CD14-positive monocyte (primary cell): Measurements from ENCODE around the gene SESN3. TPM values are rescaled to one million over a fixed set of nuclear protein-coding genes. Genes with fewer than 3 reads are reported as not detected.

Experiments
- DNase-seq, 3 donors: peaks; one replicate each; pipeline ENCODE4 v3.0.0-alpha.2; 2011 to 2022
- H2AFZ ChIP-seq: 2 replicates; pipeline ENCODE4 v1.6.0; 2012; ENCODE audit warnings: mild to moderate bottlenecking, low read depth, low read length, inconsistent platforms; ENCODE audit not compliant: insufficient read depth, poor library complexity, severe bottlenecking
- H3K27ac ChIP-seq, 2 donors: 1 replicate in 1 of 2; 2 replicates in 1 of 2; pipeline ENCODE4 v1.5.1; 2012 to 2013; ENCODE audit warnings: low read length in 2 of 2, control low read depth in 1 of 2, inconsistent platforms in 1 of 2, low read depth in 1 of 2, mild to moderate bottlenecking in 1 of 2
- H3K27me3 ChIP-seq, 2 donors: one replicate each; pipeline versions ENCODE4 v1.6.0 to v1.6.1; 2011 to 2013; ENCODE audit warnings: low read length in 2 of 2; ENCODE audit not compliant: control insufficient read depth in 2 of 2, insufficient read depth in 2 of 2
- H3K36me3 ChIP-seq, 2 donors: replicated peaks in 1 of 2; 1 replicate in 1 of 2; 2 replicates in 1 of 2; pipeline versions ENCODE4 v1.5.1 to v1.6.1; 2012 to 2013; ENCODE audit warnings: low read length in 2 of 2, control low read depth in 1 of 2, inconsistent platforms in 1 of 2, mild to moderate bottlenecking in 1 of 2; ENCODE audit not compliant: insufficient read depth in 2 of 2, control insufficient read depth in 1 of 2
- H3K4me1 ChIP-seq, 2 donors: 1 replicate in 1 of 2; 2 replicates in 1 of 2; pipeline versions ENCODE4 v1.5.1 to v1.6.1; 2012 to 2013; ENCODE audit warnings: low read length in 2 of 2, control low read depth in 1 of 2, inconsistent platforms in 1 of 2, mild to moderate bottlenecking in 1 of 2, moderate library complexity in 1 of 2; ENCODE audit not compliant: insufficient read depth in 2 of 2, control insufficient read depth in 1 of 2
- H3K4me2 ChIP-seq: replicated peaks from 2 replicates; pipeline ENCODE3; 2012; ENCODE audit warnings: low read length, moderate library complexity, mild to moderate bottlenecking; ENCODE audit not compliant: poor library complexity, severe bottlenecking; ENCODE audit errors: extremely low read depth
- H3K4me3 ChIP-seq, 3 experiments: fragments of 200-600 bp in 1 of 3; sonication (generic) in 1 of 3; replicated peaks in 1 of 3; 1 replicate in 2 of 3; 2 replicates in 1 of 3; pipeline ENCODE4 v1.5.1; 2011 to 2013; ENCODE audit warnings: low read length in 3 of 3, mild to moderate bottlenecking in 3 of 3, control low read depth in 2 of 3, low read depth in 2 of 3, inconsistent platforms in 1 of 3, moderate library complexity in 1 of 3
- H3K79me2 ChIP-seq: 2 replicates; pipeline ENCODE4 v1.6.0; 2012; ENCODE audit warnings: mild to moderate bottlenecking, control low read depth, inconsistent platforms, low read length, moderate library complexity; ENCODE audit not compliant: insufficient read depth
- H3K9ac ChIP-seq: 2 replicates; pipeline ENCODE4 v1.6.0; 2017; ENCODE audit warnings: low read length, mild to moderate bottlenecking; ENCODE audit not compliant: insufficient read depth, poor library complexity, severe bottlenecking
- H3K9me3 ChIP-seq, 2 donors: replicated peaks in 1 of 2; 1 replicate in 1 of 2; 2 replicates in 1 of 2; pipeline versions ENCODE4 v1.5.1 to v1.6.1; 2012 to 2013; ENCODE audit warnings: low read length in 2 of 2, control low read depth in 1 of 2; ENCODE audit not compliant: control insufficient read depth in 1 of 2, insufficient read depth in 1 of 2
- H4K20me1 ChIP-seq: 2 replicates; pipeline ENCODE4 v1.6.0; 2012; ENCODE audit warnings: mild to moderate bottlenecking, low read length, control low read depth, moderate library complexity; ENCODE audit not compliant: insufficient read depth
- H3K27ac Mint-ChIP-seq, 7 donors: one replicate each; pipeline ENCODE4 v1.8.0; 2020; ENCODE audit warnings: mild to moderate bottlenecking in 7 of 7, mixed read lengths in 7 of 7, moderate library complexity in 6 of 7, inconsistent platforms in 2 of 7
- H3K27me3 Mint-ChIP-seq, 3 donors: one replicate each; pipeline ENCODE4 v1.8.0; 2021 to 2022; ENCODE audit warnings: low read depth in 3 of 3, mild to moderate bottlenecking in 3 of 3, mixed read lengths in 3 of 3, moderate library complexity in 3 of 3, inconsistent platforms in 1 of 3
- H3K36me3 Mint-ChIP-seq, 2 donors: one replicate each; pipeline ENCODE4 v1.8.0; 2020; ENCODE audit warnings: mixed read lengths in 2 of 2, inconsistent platforms in 1 of 2, mild to moderate bottlenecking in 1 of 2
- H3K4me1 Mint-ChIP-seq: one replicate; pipeline ENCODE4 v1.8.0; 2020; ENCODE audit warnings: mild to moderate bottlenecking, mixed read lengths
- H3K4me3 Mint-ChIP-seq, 2 donors: one replicate each; pipeline ENCODE4 v1.8.0; 2020; ENCODE audit warnings: mild to moderate bottlenecking in 2 of 2, mixed read lengths in 2 of 2, moderate library complexity in 1 of 2
- H3K9me3 Mint-ChIP-seq, 7 donors: one replicate each; pipeline ENCODE4 v1.8.0; 2020 to 2022; ENCODE audit warnings: mixed read lengths in 7 of 7, mild to moderate bottlenecking in 6 of 7, moderate library complexity in 6 of 7, inconsistent platforms in 2 of 7
- CTCF ChIP-seq: fragments of 200-600 bp; IDR thresholded peaks from one replicate; pipeline ENCODE4 v1.8.0; 2022; ENCODE audit warnings: antibody characterized with exemption, mild to moderate bottlenecking
- WGBS: methylation state at CpG from one replicate; pipeline ENCODE4 v1.1.5; 2013; ENCODE audit warnings: missing lambda C conversion rate; ENCODE audit not compliant: insufficient coverage; 5-methylcytosine and 5-hydroxymethylcytosine counted together
- intact Hi-C, 2 donors: fragments of 100-400 bp; cut with micrococcal nuclease; formaldehyde crosslinking; loops; one replicate each; pipeline versions ENCODE4 v1.15.0 to v1.15.1; 2023
- polyA plus RNA-seq, 3 donors: library from polyadenylated mRNA; depleted of rRNA in 1 of 3; unstranded in 2 of 3; stranded (reverse) in 1 of 3; fragments of 300-500 nt in 2 of 3; fragments of >200 nt in 1 of 3; fragmentation: Illumina TruSeq in 2 of 3; gene quantifications; 1 replicate in 2 of 3; 2 replicates in 1 of 3; pipeline ENCODE4 v1.2.3, GENCODE V29; 2012 to 2021

The SESN3 gene
- polyA plus RNA-seq, 3 donors, result 1.1 to 7.4 (median 1.4) TPM

- Histone ChIP-seq H3K4me2 (no peak overlapping the region), H3K4me1 (no peaks in the 10 kb centered on the region), H3K36me3 (no peaks in the 10 kb centered on the region), H3K9ac (no peak overlapping the region), H3K27ac (no peak overlapping the region), H3K9me3 (no peaks in the 10 kb centered on the region), H3K4me3 (no peak overlapping the region), H4K20me1 (no peaks in the 10 kb centered on the region), H2AFZ (no peak overlapping the region), H3K27me3 (peaks cover 0 to 2% of the 10 kb centered on the region in 2 donors), H3K79me2 (no peaks in the 10 kb centered on the region)
- WGBS, result no CpG with 5 or more reads among the region's 2 CpGs
- H3K4me1 Mint-ChIP-seq, result peaks cover 4% of the 10 kb centered on the region
- no peak for DNase-seq
- no peak for TF ChIP-seq CTCF
- intact Hi-C loops, result no loop called here
- H3K9me3 Mint-ChIP-seq, result peaks cover 0 to 2% (median 0%) of the 10 kb centered on the region in 7 donors
- H3K27me3 Mint-ChIP-seq, result peaks cover 0 to 4% (median 3%) of the 10 kb centered on the region in 3 donors
- no peak overlapping the region for H3K27ac Mint-ChIP-seq
- no peak overlapping the region for H3K4me3 Mint-ChIP-seq
- H3K36me3 Mint-ChIP-seq, result no peaks in the 10 kb centered on the region
Observed at GRCh38 chr11:95135880-95136279, 95.1 kb downstream of the SESN3 start.

- Histone ChIP-seq H3K9me3 (no peaks in the 10 kb centered on the region), H3K27me3 (no peaks in the 10 kb centered on the region), H3K79me2 (no peaks in the 10 kb centered on the region), H3K9ac (no peak overlapping the region), H3K27ac (no peak overlapping the region), H4K20me1 (no peaks in the 10 kb centered on the region), H3K4me3 (no peak overlapping the region), H3K4me1 (no peaks in the 10 kb centered on the region), H3K36me3 (no peaks in the 10 kb centered on the region), H3K4me2 (no peak overlapping the region), H2AFZ (no peak overlapping the region)
- intact Hi-C loops, result no loop called here
- H3K36me3 Mint-ChIP-seq, result no peaks in the 10 kb centered on the region
- TF ChIP-seq CTCF, result no peak
- WGBS, result no CpG with 5 or more reads among the region's 6 CpGs
- no peak for DNase-seq
- H3K27ac Mint-ChIP-seq, result no peak overlapping the region
- H3K4me3 Mint-ChIP-seq, result no peak overlapping the region
- peaks cover 0 to 3% (median 0%) of the 10 kb centered on the region in 7 donors for H3K9me3 Mint-ChIP-seq
- peaks cover 4% of the 10 kb centered on the region for H3K4me1 Mint-ChIP-seq
- peaks cover 0 to 2% (median 0%) of the 10 kb centered on the region in 3 donors for H3K27me3 Mint-ChIP-seq
Observed at GRCh38 chr11:95135155-95135554, 95.8 kb downstream of the SESN3 start.
